Ascending aorta (tissue), 2 donors: ENCODE measurements around the gene EREG. TPM values are rescaled to one million over a fixed set of nuclear protein-coding genes. Genes with fewer than 3 reads are reported as not detected.

Experiments
- DNase-seq, 2 donors: peaks; one replicate each; pipeline ENCODE4 v3.0.0-alpha.2; 2019; ENCODE audit warnings: low spot score in 2 of 2
- H3K27ac ChIP-seq, 2 donors: fragments of 200-600 bp; sonication (generic); one replicate each; pipeline ENCODE4 v1.5.1; 2016 to 2017; ENCODE audit warnings: mild to moderate bottlenecking in 1 of 2
- H3K27me3 ChIP-seq: fragments of 200-600 bp; sonication (generic); one replicate; pipeline ENCODE4 v1.5.1; 2017
- H3K36me3 ChIP-seq, 2 donors: fragments of 200-600 bp; sonication (generic); one replicate each; pipeline ENCODE4 v1.5.1; 2016
- H3K4me1 ChIP-seq, 2 donors: fragments of 200-600 bp; sonication (generic); one replicate each; pipeline ENCODE4 v1.5.1; 2016 to 2017; ENCODE audit warnings: mild to moderate bottlenecking in 1 of 2
- H3K4me3 ChIP-seq, 2 donors: fragments of 200-600 bp; sonication (generic); one replicate each; pipeline ENCODE4 v1.5.1; 2016 to 2017; ENCODE audit warnings: mild to moderate bottlenecking in 1 of 2
- H3K9me3 ChIP-seq, 2 donors: fragments of 200-600 bp; sonication (generic); one replicate each; pipeline ENCODE4 v1.5.1; 2016
- CTCF ChIP-seq, 3 experiments: fragments of 200-600 bp in 2 of 3; fragments of 450-650 bp in 1 of 3; sonication (generic) in 2 of 3; IDR thresholded peaks; one replicate each; pipeline ENCODE4 v1.5.1; 2016 to 2019; ENCODE audit warnings: antibody characterized with exemption in 3 of 3, mild to moderate bottlenecking in 1 of 3, moderate library complexity in 1 of 3
- intact Hi-C: fragments of 100-400 bp; cut with DNase I; formaldehyde crosslinking; loops from one replicate; pipeline ENCODE4 v1.15.1; 2023
- total RNA-seq: library from RNA; depleted of rRNA; stranded (reverse); fragments of >200 nt; gene quantifications from one replicate; pipeline ENCODE4 v1.1.0, GENCODE V29; 2016

Gene EREG
- total RNA-seq, 1 donor from 2014 or later, result not detected

DNA sequence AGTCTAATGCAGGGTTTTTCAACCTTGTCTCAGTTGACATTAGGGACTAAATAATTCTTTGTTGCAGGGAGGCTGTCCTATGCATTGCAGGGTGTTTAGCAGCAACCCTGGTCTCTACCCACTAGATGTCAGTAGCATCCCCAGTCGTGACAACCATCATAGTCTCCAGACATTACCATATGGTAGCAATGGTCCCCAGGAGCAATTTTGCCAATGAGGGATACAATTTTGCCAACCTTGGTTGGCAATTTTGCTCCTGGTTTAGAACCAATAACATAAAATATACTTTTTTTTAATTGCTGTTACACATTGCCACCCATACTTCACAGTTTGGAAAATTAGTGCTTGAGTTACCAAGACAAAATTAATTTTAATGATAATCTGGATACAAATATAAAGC lies 6.0 kb downstream of the EREG start:
- intact Hi-C loops, result no loop called here
- no peak overlapping the region for H3K4me3 ChIP-seq
- TF ChIP-seq CTCF (IDR thresholded peaks at IDR 0.05), result peak in 2 of 3 experiments; percentile 31 to 45
- H3K27ac ChIP-seq, result no peak overlapping the region
- no peaks in the 10 kb centered on the region for H3K9me3 ChIP-seq
- H3K36me3 ChIP-seq, result no peaks in the 10 kb centered on the region
- no peak for DNase-seq
- no peaks in the 10 kb centered on the region for H3K27me3 ChIP-seq
- peaks cover 0 to under 1% of the 10 kb centered on the region in 2 donors for H3K4me1 ChIP-seq

DNA sequence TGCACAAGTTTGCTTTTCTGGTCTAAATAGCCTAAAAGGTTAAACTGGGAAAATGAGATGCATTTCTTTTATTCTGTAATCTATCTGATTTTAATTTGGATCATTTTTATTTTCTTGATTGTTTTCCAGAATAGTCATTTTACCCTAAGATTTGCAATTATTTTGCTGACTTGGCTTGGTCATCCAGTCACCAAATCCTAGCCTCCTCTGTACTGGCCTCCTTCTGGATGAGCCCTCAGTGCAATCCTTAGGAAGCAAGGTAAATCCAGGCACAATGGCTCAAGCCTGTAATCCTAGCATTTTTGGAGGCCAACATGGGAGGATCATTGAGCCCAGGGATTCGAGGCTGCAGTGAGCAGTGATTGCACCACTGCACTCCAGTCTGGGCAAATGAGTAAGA lies 9.2 kb downstream of the EREG start:
- Histone ChIP-seq H3K4me3 (no peak overlapping the region), H3K36me3 (no peaks in the 10 kb centered on the region), H3K27ac (no peak overlapping the region), H3K9me3 (no peaks in the 10 kb centered on the region), H3K27me3 (no peaks in the 10 kb centered on the region), H3K4me1 (no peaks in the 10 kb centered on the region)
- intact Hi-C loops, result no loop called here
- no peak for TF ChIP-seq CTCF (IDR thresholded peaks at IDR 0.05)
- DNase-seq, result no peak

GRCh38 chr4:74374561-74375327 lies 9.8 kb downstream of the EREG start:
- no peak for TF ChIP-seq CTCF (IDR thresholded peaks at IDR 0.05)
- Histone ChIP-seq H3K4me1 (no peaks in the 10 kb centered on the region), H3K36me3 (no peaks in the 10 kb centered on the region), H3K4me3 (no peak overlapping the region), H3K27me3 (no peaks in the 10 kb centered on the region), H3K27ac (no peak overlapping the region), H3K9me3 (no peaks in the 10 kb centered on the region)
- intact Hi-C loops, result no loop called here
- peak in 1 of 2 donors; percentile 71 for DNase-seq

GRCh38 chr4:74375824-74376426 lies 11.0 kb downstream of the EREG start:
- no peaks in the 10 kb centered on the region for H3K9me3 ChIP-seq
- H3K4me3 ChIP-seq, result no peak overlapping the region
- H3K4me1 ChIP-seq, result no peaks in the 10 kb centered on the region
- intact Hi-C loops, result loop anchor here (2.0 kb wide), 2 partner anchors 157 to 295 kb away; no protein-coding TSS in a partner anchor
- DNase-seq, result no peak
- no peaks in the 10 kb centered on the region for H3K36me3 ChIP-seq
- no peak for TF ChIP-seq CTCF (IDR thresholded peaks at IDR 0.05)
- H3K27ac ChIP-seq, result no peak overlapping the region
- H3K27me3 ChIP-seq, result no peaks in the 10 kb centered on the region

- Histone ChIP-seq H3K4me3 (no peak overlapping the region), H3K9me3 (no peaks in the 10 kb centered on the region), H3K4me1 (no peaks in the 10 kb centered on the region), H3K27ac (no peak overlapping the region), H3K36me3 (no peaks in the 10 kb centered on the region), H3K27me3 (no peaks in the 10 kb centered on the region)
- no peak for DNase-seq
- peak; percentile 42 to 71 (median 45) for TF ChIP-seq CTCF (IDR thresholded peaks at IDR 0.05)
- intact Hi-C loops, result loop anchor here (2.0 kb wide), 2 partner anchors 156 to 294 kb away; no protein-coding TSS in a partner anchor
Measured at GRCh38 chr4:74376888-74377483, 12.0 kb downstream of the EREG start.
